CD4-positive, alpha-beta T cell (primary cell): ENCODE results near the gene TOMM7. TPM values are rescaled to one million over a fixed set of nuclear protein-coding genes. Genes with fewer than 3 reads are reported as not detected.
"Not testable (repeated sequence)": the region's sequence is repeated elsewhere in the genome, so short reads cannot be mapped to it uniquely, and the experiment has no call there.

Experiments
- ATAC-seq: fragments of 200-7000 bp; cut with Tn5 transposase; one replicate; pipeline ENCODE4 v1.10.0; 2022; ENCODE audit warnings: mild to moderate bottlenecking; ENCODE audit not compliant: poor library complexity
- CTCF ChIA-PET: fragments of 350-600 bp; sonication (Branson Sonifier 250); formaldehyde crosslinking; loops from one replicate; lab custom pipeline; 2021; ENCODE audit warnings: antibody characterized with exemption, inconsistent platforms; lab: Charles Lee
- POLR2A ChIA-PET: fragments of 350-600 bp; sonication (Branson Sonifier 250); formaldehyde crosslinking; loops from one replicate; lab custom pipeline; 2021; ENCODE audit warnings: antibody characterized with exemption, inconsistent platforms; lab: Charles Lee
- DNase-seq, 14 experiments: peaks; one replicate each; pipeline ENCODE4 v3.0.0-alpha.2; 2013 to 2020; ENCODE audit warnings: mixed read lengths in 2 of 14
- H3K27ac ChIP-seq, 2 donors: one replicate each; pipeline versions ENCODE4 v1.5.1 to v1.7.0; 2013; ENCODE audit warnings: low read length in 2 of 2, low read depth in 1 of 2, mild to moderate bottlenecking in 1 of 2
- H3K27me3 ChIP-seq, 2 experiments: 1 replicate in 1 of 2; 2 replicates in 1 of 2; pipeline versions ENCODE4 v1.6.1 to v1.7.0; 2013; ENCODE audit warnings: low read length in 2 of 2, control low read depth in 1 of 2, mild to moderate bottlenecking in 1 of 2, moderate library complexity in 1 of 2; ENCODE audit not compliant: insufficient read depth in 2 of 2, control insufficient read depth in 1 of 2
- H3K36me3 ChIP-seq: one replicate; pipeline ENCODE4 v1.6.1; 2013; ENCODE audit warnings: low read length, control low read depth; ENCODE audit not compliant: insufficient read depth
- H3K4me1 ChIP-seq: one replicate; pipeline ENCODE4 v1.6.1; 2013; ENCODE audit warnings: low read length, control low read depth; ENCODE audit not compliant: insufficient read depth
- H3K4me3 ChIP-seq: one replicate; pipeline ENCODE4 v1.5.1; 2013; ENCODE audit warnings: mild to moderate bottlenecking, low read length, moderate library complexity
- H3K9me3 ChIP-seq, 2 experiments: 1 replicate in 1 of 2; 2 replicates in 1 of 2; pipeline versions ENCODE4 v1.6.1 to v1.7.0; 2013; ENCODE audit warnings: low read length in 2 of 2, mild to moderate bottlenecking in 2 of 2, control low read depth in 1 of 2, moderate library complexity in 1 of 2; ENCODE audit not compliant: control insufficient read depth in 1 of 2, insufficient read depth in 1 of 2
- H3K27ac Mint-ChIP-seq: one replicate; pipeline ENCODE4 v1.8.0; 2020; ENCODE audit warnings: mixed read lengths
- H3K27me3 Mint-ChIP-seq: one replicate; pipeline ENCODE4 v1.8.0; 2021; ENCODE audit warnings: mixed read lengths
- H3K36me3 Mint-ChIP-seq: one replicate; pipeline ENCODE4 v1.8.0; 2021; ENCODE audit warnings: low read depth, mixed read lengths
- H3K4me1 Mint-ChIP-seq: one replicate; pipeline ENCODE4 v1.8.0; 2021; ENCODE audit warnings: low read depth, mixed read lengths
- H3K4me3 Mint-ChIP-seq: one replicate; pipeline ENCODE4 v1.8.0; 2020; ENCODE audit warnings: mild to moderate bottlenecking, mixed read lengths
- H3K9me3 Mint-ChIP-seq: one replicate; pipeline ENCODE4 v1.8.0; 2020; ENCODE audit warnings: mixed read lengths
- intact Hi-C, 2 experiments: fragments of 100-400 bp; cut with DNase I in 1 of 2; cut with micrococcal nuclease in 1 of 2; formaldehyde crosslinking; loops; one replicate each; pipeline versions ENCODE4 v1.15.1 to v1.9.0; 2023 to 2025; cut with DNase I, micrococcal nuclease
- total RNA-seq, 174 experiments: library from RNA in 2 of 174; stranded (reverse) in 2 of 174; gene quantifications; one replicate each; pipeline ENCODE4 v1.2.3 and lab custom pipeline; 2021 to 2026
- TF ChIP-seq, protein P1 (sequence below): fragments of 200-600 bp; IDR thresholded peaks from one replicate; pipeline ENCODE4 v1.8.0; 2022; ENCODE audit warnings: antibody characterized with exemption, mild to moderate bottlenecking

Gene TOMM7
- total RNA-seq, 2 experiments from 2014 or later: 503 to 549 TPM

DNA sequence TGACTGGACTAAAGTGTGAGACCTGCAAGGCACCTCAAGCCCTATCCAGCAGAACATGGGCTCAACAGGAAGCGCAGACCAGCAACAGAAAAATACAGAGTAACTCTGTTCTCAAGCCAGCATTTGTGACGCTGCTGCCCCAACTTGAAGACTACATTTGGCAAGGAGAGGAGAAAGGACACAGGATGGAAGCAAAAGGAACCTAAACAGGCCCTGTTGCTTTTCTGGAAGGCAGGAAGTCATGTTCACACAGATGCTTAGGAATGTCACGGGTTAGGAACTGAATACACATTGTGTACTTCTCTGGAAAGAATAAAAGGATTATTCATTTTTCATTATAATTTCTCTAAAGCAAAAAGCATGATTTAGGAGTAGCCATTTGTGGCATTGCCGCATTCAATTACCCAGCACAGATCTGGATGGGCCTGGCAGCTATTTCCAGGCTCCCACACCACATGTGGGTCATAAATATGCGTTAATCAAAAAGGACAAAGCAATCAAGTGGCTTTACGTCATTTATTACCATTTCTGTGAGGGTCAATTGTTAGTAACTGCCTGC, 19.8 kb upstream of the TOMM7 start:
- Mint-ChIP-seq H3K4me1 (no peaks in the 10 kb centered on the region), H3K9me3 (no peaks in the 10 kb centered on the region), H3K27ac (no peak overlapping the region), H3K36me3 (no peaks in the 10 kb centered on the region), H3K4me3 (no peak overlapping the region), H3K27me3 (no peaks in the 10 kb centered on the region)
- ATAC-seq: no peak
- Histone ChIP-seq H3K27ac (no peak overlapping the region), H3K9me3 (no peaks in the 10 kb centered on the region), H3K36me3 (no peaks in the 10 kb centered on the region), H3K4me3 (no peak overlapping the region), H3K4me1 (no peaks in the 10 kb centered on the region), H3K27me3 (peaks cover 1 to 5% of the 10 kb centered on the region in 2 experiments)
- intact Hi-C loops: no loop called here
- TF ChIP-seq, protein P1, sequence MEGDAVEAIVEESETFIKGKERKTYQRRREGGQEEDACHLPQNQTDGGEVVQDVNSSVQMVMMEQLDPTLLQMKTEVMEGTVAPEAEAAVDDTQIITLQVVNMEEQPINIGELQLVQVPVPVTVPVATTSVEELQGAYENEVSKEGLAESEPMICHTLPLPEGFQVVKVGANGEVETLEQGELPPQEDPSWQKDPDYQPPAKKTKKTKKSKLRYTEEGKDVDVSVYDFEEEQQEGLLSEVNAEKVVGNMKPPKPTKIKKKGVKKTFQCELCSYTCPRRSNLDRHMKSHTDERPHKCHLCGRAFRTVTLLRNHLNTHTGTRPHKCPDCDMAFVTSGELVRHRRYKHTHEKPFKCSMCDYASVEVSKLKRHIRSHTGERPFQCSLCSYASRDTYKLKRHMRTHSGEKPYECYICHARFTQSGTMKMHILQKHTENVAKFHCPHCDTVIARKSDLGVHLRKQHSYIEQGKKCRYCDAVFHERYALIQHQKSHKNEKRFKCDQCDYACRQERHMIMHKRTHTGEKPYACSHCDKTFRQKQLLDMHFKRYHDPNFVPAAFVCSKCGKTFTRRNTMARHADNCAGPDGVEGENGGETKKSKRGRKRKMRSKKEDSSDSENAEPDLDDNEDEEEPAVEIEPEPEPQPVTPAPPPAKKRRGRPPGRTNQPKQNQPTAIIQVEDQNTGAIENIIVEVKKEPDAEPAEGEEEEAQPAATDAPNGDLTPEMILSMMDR: no peak
- DNase-seq: no peak
- POLR2A ChIA-PET: no interaction called here
- CTCF ChIA-PET: no interaction called here

DNA sequence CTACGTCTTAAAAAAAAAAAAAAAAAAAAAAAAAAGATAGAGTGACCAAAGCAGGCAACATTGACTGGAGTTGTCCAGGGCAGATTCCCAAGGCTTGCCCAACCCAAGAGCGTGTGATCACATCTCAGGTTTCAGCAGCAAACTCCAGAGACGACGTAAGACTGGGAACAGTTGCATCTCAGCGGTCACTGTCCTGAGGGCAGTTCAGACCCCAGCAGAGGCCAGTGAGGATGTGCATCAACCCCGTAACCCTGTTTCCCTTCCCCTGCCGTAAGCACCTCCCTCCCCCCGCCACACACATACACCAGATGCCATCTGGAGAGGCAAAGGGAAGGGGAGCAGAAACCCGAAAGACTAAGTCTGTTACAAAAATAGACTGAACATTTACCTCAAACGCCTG, 19.3 kb upstream of the TOMM7 start:
- Mint-ChIP-seq H3K9me3 (no peaks in the 10 kb centered on the region), H3K4me1 (no peaks in the 10 kb centered on the region), H3K27me3 (peaks cover 4% of the 10 kb centered on the region), H3K27ac (no peak overlapping the region), H3K36me3 (no peaks in the 10 kb centered on the region), H3K4me3 (no peak overlapping the region)
- no peak for DNase-seq
- no peak for ATAC-seq
- TF ChIP-seq, protein P1: no peak
- Histone ChIP-seq H3K27ac (no peak overlapping the region), H3K36me3 (no peaks in the 10 kb centered on the region), H3K27me3 (peaks cover 5 to 6% of the 10 kb centered on the region in 2 experiments), H3K4me1 (no peaks in the 10 kb centered on the region), H3K9me3 (no peaks in the 10 kb centered on the region), H3K4me3 (no peak overlapping the region)
- POLR2A ChIA-PET: no interaction called here
- CTCF ChIA-PET: no interaction called here
- intact Hi-C loops: no loop called here

DNA sequence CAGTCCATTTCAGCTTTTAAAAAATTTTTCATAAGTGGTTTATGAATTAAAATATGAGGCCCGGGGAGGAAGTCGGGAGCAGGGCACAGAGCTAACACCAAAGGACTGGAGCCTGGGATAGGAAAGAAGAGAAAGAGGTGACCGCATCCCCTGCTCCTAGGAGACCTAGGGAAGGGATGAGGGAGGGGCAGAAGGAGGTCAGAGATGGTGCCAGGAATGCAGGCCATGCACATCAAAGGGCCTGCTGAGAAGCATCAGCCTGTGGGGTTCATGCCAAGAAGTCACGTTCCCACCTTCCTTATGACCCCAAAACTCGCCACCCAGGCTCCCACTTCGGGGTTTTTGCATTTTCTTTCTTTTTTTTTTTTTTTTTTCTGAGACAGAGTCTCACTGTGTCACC, 14.7 kb upstream of the TOMM7 start:
- no peak for ATAC-seq
- Histone ChIP-seq H3K9me3 (no peaks in the 10 kb centered on the region), H3K27me3 (peaks cover 5 to 9% of the 10 kb centered on the region in 2 experiments), H3K4me1 (no peaks in the 10 kb centered on the region), H3K27ac (no peak overlapping the region), H3K36me3 (no peaks in the 10 kb centered on the region), H3K4me3 (no peak overlapping the region)
- ChIA-PET POLR2A (no interaction called here), CTCF (no interaction called here)
- H3K36me3 Mint-ChIP-seq: no peaks in the 10 kb centered on the region
- no peak for DNase-seq
- TF ChIP-seq, protein P1: no peak
- no peaks in the 10 kb centered on the region for H3K9me3 Mint-ChIP-seq
- H3K27ac Mint-ChIP-seq: no peak overlapping the region
- H3K4me3 Mint-ChIP-seq: no peak overlapping the region
- H3K27me3 Mint-ChIP-seq: peaks cover 6% of the 10 kb centered on the region
- H3K4me1 Mint-ChIP-seq: no peaks in the 10 kb centered on the region
- intact Hi-C loops: no loop called here

DNA sequence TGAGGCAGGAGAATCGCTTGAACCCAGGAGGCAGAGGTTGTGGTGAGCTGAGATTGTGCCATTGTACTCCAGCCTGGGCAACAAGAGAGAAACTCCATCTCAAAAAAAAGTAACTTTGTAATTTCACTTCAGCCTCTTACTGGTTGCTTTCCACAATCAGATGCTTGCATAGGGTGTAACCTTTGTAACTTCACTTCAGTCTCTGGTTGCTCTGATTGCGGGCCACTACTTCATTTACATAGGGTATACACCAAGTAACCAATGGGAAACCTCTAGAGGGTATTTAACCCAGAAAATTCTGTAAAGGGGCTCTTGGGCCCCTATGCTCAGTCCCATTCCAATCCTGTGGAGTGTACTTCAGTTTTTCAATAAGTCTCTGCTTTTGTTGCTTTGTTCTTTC, 13.9 kb upstream of the TOMM7 start:
- H3K4me1 Mint-ChIP-seq, ATAC-seq, H3K27me3 Mint-ChIP-seq, H3K36me3 ChIP-seq, DNase-seq, H3K4me1 ChIP-seq, H3K4me3 ChIP-seq, H3K9me3 ChIP-seq, H3K36me3 Mint-ChIP-seq, H3K27ac ChIP-seq, CTCF ChIA-PET, H3K27ac Mint-ChIP-seq, H3K27me3 ChIP-seq, intact Hi-C loops, H3K9me3 Mint-ChIP-seq, H3K4me3 Mint-ChIP-seq: not testable (repeated sequence)
- POLR2A ChIA-PET: interaction anchor here (0.6 kb wide), 1 partner anchor 215 kb away, joined by 5 read pairs; no protein-coding TSS in a partner anchor
